Spleen (tissue), 7 donors: ENCODE data around the gene NCOA3.

Experiments used
- CTCF ChIP-seq, 11 experiments: fragments of 200-600 bp in 7 of 11; fragments of 450-650 bp in 4 of 11; sonication (generic) in 4 of 11; IDR thresholded peaks in 8 of 11; conservative IDR thresholded peaks in 3 of 11; 1 replicate in 7 of 11; 2 replicates in 4 of 11; pipeline versions ENCODE4 v1.4.0 to v1.8.0; 2016 to 2021; ENCODE audit warnings: antibody characterized with exemption in 11 of 11, inconsistent platforms in 4 of 11, mild to moderate bottlenecking in 1 of 11
- POLR2A ChIP-seq, 3 donors: fragments of 450-650 bp; IDR thresholded peaks; one replicate each; pipeline ENCODE4 v1.5.1; 2017; ENCODE audit warnings: antibody characterized with exemption in 3 of 3, mild to moderate bottlenecking in 1 of 3
- donor health status: DM: no; HTN: no; CAD: no; lungs with moderate emphysema.
- donor health status: DM: no; HTN: no; CAD: no.
- donor health status: DM: no; HTN: no; CAD: no.

DNA sequence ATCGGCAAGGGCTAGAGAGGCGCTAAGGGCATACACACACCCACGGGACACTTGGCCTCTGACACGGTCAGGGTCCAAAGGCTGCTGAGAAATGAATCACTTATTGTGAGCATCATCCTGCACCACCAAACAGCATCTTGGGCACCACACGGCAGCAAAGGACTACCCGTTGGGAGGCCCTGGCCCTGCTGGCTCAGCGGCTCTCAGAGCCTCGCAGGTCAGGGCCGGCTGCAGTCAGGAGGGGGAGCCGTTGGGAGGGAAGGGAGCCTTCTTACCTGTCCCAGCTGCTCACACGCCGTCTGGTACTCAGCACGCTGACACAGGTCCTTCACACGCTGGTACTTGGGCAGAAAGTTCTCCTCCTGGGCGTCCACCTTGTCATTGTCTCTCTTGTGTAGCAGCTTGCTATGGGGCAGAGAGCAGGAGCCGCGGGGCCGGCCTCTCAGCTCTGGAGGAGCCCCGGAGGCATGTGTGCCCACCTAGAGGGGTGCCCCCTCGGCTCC is 174.6 kb downstream of the NCOA3 start:
- TF ChIP-seq CTCF (IDR thresholded peaks at IDR 0.05 in 8 of 11, conservative IDR thresholded peaks at IDR 0.05 in 3 of 11) (no peak), POLR2A (IDR thresholded peaks at IDR 0.05) (no peak)
